Measurements from ENCODE around the gene NHLRC4.

The NHLRC4 gene, protein sequence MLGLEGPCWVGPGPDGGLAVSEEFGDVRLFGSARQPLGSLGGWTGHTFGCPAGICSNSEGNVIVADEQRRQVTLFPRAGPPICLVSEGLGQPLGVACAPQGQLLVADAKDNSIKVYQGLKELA

DNA sequence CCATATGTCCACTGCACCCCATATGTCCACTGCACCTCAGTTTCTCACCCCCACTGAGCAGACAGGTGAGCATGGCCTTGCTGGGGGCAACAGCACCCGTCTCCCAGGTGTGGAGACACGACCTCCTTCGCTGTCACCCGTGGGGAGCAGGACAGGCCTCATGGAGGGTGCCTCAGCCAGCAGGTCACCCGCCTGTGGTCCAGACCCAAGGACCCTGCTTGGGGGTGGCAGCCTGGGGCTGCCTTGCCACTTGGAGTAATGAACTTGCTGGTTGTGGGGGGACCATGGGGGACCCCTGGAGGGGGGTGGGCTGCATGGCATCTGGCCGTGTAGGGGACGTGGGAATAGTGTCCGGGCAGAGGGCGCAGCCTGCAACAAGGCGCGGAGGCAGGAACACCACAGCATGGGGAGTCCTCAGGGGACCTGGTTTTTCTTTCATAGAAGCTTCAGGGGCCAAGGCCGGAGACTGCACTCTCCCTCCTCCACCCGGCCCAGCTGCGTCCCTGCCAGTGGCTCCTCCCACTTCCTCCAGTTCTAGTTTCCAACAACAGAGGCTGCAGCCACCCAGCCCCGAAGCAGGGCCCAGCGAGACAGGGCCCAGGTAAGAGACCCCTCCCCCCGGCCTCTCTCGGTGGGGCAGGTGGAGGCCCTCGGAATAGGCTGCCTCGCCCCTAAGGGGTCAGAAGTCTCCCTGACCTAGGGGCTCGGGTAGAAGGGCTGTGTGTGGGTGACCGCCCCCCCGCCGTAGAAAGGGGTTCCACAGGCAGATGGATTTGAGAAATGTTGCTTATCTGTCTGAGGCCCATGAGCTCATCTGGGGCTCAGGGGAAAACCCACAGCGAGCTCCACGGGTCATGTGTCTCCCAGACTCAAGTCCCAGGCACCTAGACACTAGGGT, at the start of gene NHLRC4:
Gene NHLRC4, plus strand, starts transcription at position 531 of the 898 bp plus-strand sequence. CDS start 1,043 bp downstream, outside the sequence.
- DNase-seq (ENCODE audit: low read depth in 2 of 2): peak in 1 of 2 donors; percentile 40

DNA sequence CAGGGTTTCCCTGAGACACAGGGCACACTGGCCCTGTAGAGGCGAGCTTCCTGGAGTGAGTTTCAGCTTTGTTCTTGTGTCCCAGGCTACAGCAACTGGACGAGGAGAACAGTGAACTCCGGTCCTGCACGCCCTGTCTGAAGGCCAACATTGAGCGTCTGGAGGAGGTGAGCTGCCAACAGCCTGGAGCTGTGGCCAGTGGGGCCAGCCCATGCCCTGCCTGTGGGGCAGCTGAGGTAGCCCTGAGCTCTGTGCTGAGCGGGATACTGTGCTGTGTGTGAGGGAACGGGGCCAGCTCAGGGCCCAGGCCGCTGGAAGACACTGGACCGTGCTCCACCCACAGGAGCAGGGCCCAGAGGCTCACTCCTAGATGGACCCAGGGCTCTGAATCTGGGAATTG, 47.9 kb upstream of the NHLRC4 start:
- no peak for DNase-seq (ENCODE audit: low read depth in 2 of 2)

GRCh38 chr16:519425-519824, 47.4 kb upstream of the NHLRC4 start:
- no peak for DNase-seq (ENCODE audit: low read depth in 2 of 2)

DNA sequence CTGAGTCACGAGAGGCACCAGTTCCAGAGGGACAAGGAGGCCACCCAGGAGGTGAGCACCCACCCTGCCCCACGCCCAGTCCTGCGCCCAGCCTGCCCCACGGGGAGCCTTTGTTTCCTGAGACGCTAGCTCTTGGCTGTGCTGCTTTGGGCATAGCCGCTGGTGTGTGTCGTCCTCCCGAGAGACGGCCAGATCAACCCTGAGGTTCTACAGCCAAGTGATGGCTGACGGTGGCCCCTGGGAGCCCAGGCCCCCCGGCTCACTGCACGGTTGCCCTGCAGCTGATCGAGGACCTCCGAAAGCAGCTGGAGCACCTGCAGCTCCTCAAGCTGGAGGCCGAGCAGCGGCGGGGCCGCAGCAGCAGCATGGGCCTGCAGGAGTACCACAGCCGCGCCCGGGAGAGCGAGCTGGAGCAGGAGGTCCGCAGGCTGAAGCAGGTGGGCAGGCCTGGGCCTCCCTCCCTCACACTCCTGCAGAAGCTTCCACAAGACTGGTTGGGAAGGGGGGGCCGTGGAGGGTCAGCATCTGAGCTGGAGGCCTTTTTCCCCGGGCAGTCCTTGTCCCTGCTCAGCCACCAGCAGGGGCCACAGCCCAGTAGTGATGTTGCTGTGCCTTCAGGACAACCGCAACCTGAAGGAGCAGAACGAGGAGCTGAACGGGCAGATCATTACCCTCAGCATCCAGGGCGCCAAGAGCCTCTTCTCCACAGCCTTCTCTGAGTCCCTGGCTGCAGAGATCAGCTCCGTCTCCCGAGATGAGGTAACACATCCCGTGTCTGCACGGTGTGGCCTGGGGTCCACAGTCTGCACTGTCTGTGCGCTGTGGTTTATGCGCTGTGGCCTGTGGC, 46.7 kb upstream of the NHLRC4 start:
- DNase-seq (ENCODE audit: low read depth in 2 of 2): no peak

DNA sequence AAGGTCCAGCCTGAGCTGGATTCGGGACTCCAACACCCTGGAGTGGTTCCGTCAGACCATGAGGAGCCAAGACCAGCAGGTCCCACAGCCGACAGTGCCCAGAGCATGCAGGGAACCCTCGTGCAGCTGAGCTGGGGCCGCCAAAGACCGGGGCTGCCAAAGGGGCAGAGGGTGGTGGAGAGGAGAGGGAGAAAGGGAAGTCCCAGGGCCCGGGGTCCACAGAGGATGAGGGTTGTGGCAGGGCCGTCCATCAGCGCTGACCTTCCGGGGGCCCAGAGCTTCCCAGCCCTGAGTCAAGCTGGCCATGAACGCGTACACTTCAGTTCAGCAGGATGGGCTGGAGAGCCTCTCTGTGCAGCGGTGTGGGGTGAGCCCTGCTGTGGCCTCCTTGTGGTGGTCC, 46.0 kb upstream of the NHLRC4 start:
- DNase-seq (ENCODE audit: low read depth in 2 of 2): no peak

GRCh38 chr16:521381-522210, 45.2 kb upstream of the NHLRC4 start:
- no peak for DNase-seq (ENCODE audit: low read depth in 2 of 2)

GRCh38 chr16:522320-523096, 44.3 kb upstream of the NHLRC4 start:
- no peak for DNase-seq (ENCODE audit: low read depth in 2 of 2)

- DNase-seq (ENCODE audit: low read depth in 2 of 2): no peak
These were observed 43.6 kb upstream of the NHLRC4 start for GRCh38 chr16:523097-523741.

- no peak for DNase-seq (ENCODE audit: low read depth in 2 of 2)
These were observed 42.3 kb upstream of the NHLRC4 start for GRCh38 chr16:524274-525040.

DNA sequence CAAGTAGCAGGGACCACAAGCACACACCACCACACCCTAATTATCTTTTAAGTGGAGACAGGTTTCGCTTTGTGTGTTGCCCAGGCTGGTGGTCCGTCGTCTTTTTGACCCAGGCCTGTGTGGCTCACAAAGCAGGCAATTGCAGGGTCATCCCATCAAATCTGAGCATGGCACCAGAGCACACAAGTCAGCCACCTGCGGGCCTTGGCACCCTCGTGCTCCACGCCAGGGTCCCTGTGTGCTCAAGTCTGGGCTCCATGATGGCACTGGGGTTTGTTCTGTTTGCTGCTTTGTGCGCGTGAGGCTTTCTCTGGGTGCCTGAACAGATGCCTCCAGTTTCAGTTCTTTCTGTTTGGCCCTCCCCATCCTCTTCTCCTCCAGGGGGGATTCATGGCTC, 41.7 kb upstream of the NHLRC4 start:
- DNase-seq (ENCODE audit: low read depth in 2 of 2): no peak

GRCh38 chr16:525520-526180, 41.2 kb upstream of the NHLRC4 start:
- peak; percentile 74 to 77 for DNase-seq (ENCODE audit: low read depth in 2 of 2)

DNA sequence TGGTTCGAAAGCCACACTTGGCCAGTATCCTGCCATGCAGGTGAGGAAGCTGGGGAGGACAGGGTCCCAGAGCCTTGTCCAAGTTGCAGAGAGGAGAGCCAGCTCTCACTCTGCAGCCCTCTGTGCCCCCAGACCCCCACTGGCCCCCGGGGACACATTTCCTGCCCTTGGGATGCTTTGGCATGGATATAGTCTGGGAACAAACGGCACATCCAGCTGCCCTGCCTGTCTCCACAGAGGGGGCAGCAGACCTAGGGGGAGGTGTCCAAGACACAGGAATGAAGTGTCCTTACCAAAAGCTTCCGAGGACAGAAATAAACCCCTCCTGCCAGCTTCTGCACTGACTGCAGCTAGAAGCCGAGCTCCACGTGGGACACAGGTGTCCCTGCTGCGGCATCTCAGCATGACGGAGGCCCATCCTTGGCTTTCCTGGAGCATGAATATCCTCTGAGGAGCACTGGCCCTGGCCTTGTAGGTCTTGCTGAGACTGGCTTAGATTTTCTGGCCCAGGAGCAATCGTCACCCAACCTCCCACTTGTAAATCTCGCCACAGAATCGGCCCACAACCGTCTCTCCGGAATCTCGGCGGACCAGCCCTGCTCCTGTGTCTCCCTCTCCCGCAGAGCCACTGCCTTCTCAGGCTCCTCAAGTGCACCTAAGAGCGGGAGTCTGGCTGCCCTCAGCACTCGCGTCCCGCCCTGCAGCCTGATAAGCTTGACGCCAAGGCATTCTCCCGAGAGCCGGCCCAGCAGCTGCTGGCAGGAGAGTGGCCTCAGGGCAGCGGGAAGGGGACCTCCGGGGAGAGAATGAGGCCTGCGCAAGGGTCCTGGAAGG, 40.4 kb upstream of the NHLRC4 start:
- no peak for DNase-seq (ENCODE audit: low read depth in 2 of 2)

- peak; percentile 77 to 81 for DNase-seq (ENCODE audit: low read depth in 2 of 2)
These were observed 39.5 kb upstream of the NHLRC4 start, which contains the start of gene CAPN15 for GRCh38 chr16:527015-527903. TSS of gene CAPN15 (plus strand) at chr16:527712. CDS start at chr16:546839, 19,127 bp downstream.

DNA sequence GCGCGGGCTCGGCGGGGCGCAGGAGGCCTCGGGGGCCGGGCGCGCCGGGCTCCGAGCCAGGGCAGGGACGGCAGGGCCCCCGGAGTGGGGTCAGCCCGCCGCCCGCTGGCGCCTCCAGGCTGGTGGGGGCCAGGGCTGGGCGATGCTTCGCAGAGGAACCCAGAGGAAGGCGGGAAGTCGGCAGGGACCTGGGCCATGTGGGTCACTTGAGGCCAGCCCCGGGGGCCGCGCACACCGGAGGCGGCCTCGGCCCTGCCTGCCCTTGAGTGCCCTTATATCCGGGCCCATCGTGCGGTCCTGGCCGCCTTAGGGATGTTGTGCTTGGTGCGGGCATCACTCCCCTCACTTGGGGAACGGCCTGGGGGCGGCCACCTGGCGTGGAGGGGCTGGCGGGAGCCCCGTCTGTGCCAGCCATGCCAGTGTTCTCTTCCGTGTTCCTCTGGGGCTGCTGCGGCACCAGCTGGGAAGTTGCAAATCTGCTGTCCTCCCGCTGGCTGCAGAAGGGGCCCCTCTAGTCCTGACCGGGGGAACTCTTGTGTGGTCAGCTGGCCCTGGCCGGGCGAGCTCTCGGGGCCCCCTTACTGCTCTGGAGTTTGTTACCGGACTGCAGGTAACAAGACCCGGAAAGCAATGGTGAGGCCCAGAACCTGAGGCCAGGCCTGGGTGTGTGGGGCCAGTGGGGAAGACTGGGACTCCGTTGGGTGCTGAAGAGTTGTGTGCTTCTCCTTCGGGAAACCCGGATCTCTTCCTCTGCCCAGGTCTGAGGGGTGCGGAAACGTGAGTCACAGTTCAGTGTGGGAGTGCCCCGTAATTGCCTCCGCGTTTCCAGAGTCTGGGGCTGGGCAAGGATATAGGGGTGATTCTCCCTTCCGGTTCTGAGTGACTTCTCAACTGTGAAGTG, 38.4 kb upstream of the NHLRC4 start:
- DNase-seq (ENCODE audit: low read depth in 2 of 2): no peak

- DNase-seq (ENCODE audit: low read depth in 2 of 2): no peak
These were observed 37.7 kb upstream of the NHLRC4 start for GRCh38 chr16:529012-529575.

Measured in stimulated activated CD4-positive, alpha-beta T cell treated with anti-CD3 and anti-CD28 coated beads, Interleukin-15, amount 100 ng/mL, for 48 hours (primary cell).